Kidney (tissue), 14 donors: ENCODE data around the gene ERH. TPM values are rescaled to one million over a fixed set of nuclear protein-coding genes. Genes with fewer than 3 reads are reported as not detected.

ENCODE experiments used
- DNase-seq, 5 donors: peaks; one replicate each; pipeline ENCODE4 v3.0.0-alpha.2; 2013 to 2020
- FAIRE-seq: peaks from 2 replicates; lab custom pipeline; 2012; peaks lifted over from hg19 to GRCh38; lab: Jason Lieb, UNC
- H3K27ac ChIP-seq, 2 donors: one replicate each; pipeline ENCODE4 v1.7.0; 2013; ENCODE audit warnings: low read depth in 2 of 2, low read length in 2 of 2, inconsistent platforms in 1 of 2
- H3K27me3 ChIP-seq: one replicate; pipeline ENCODE4 v1.7.1; 2013; ENCODE audit warnings: low read length, inconsistent platforms; ENCODE audit not compliant: control insufficient read depth, insufficient read depth
- H3K36me3 ChIP-seq, 3 donors: one replicate each; pipeline versions ENCODE4 v1.7.0 to v1.7.1; 2013; ENCODE audit warnings: low read length in 3 of 3, control low read depth in 1 of 3, inconsistent platforms in 1 of 3; ENCODE audit not compliant: insufficient read depth in 3 of 3, control insufficient read depth in 2 of 3
- H3K4me1 ChIP-seq, 3 donors: one replicate each; pipeline versions ENCODE4 v1.7.0 to v1.7.1; 2013; ENCODE audit warnings: low read length in 3 of 3, inconsistent platforms in 1 of 3, low read depth in 1 of 3; ENCODE audit not compliant: control insufficient read depth in 2 of 3, insufficient read depth in 2 of 3
- H3K4me3 ChIP-seq, 3 donors: one replicate each; pipeline versions ENCODE4 v1.7.0 to v1.8.1; 2013; ENCODE audit warnings: low read length in 3 of 3, control low read depth in 1 of 3, inconsistent platforms in 1 of 3
- H3K9ac ChIP-seq, 3 donors: one replicate each; pipeline versions ENCODE4 v1.7.0 to v1.7.1; 2013; ENCODE audit warnings: low read length in 3 of 3, control low read depth in 1 of 3, inconsistent platforms in 1 of 3
- H3K9me3 ChIP-seq, 3 donors: one replicate each; pipeline versions ENCODE4 v1.7.0 to v1.7.1; 2013; ENCODE audit warnings: low read length in 3 of 3, control low read depth in 1 of 3, inconsistent platforms in 1 of 3; ENCODE audit not compliant: control insufficient read depth in 2 of 3, insufficient read depth in 1 of 3
- intact Hi-C: fragments of 100-400 bp; cut with DNase I; formaldehyde crosslinking; loops from one replicate; pipeline ENCODE4 v1.11.1; 2022
- polyA plus RNA-seq: library from polyadenylated mRNA; stranded (reverse); fragments of 350-450 nt; fragmentation: Illumina TruSeq; extraction: RNeasy Lipid Tissue Mini Kit (QIAGEN cat#74804); gene quantifications from one replicate; pipeline ENCODE4 v1.2.3, GENCODE V29; 2014; ENCODE audit warnings: low read depth, low replicate concordance; ENCODE audit not compliant: insufficient read depth
- total RNA-seq: library from RNA; stranded (reverse); fragmentation: NEBNext Ultra II Directional; extraction: Animal tissue kit (Norgen Biotek cat#: 25700); gene quantifications from one replicate; pipeline ENCODE4 v1.2.1, GENCODE V29; 2021
- TF ChIP-seq, protein P1 (sequence below): IDR thresholded peaks from 3 replicates; pipeline ENCODE4 v1.5.1; 2012; ENCODE audit warnings: mild to moderate bottlenecking, moderate library complexity, borderline replicate concordance; ENCODE audit not compliant: insufficient read depth; ENCODE audit errors: extremely low read depth
- donor health status: control.
- donor health status: control.
- donor health status: control.
- donor health status: control.
- donor health status: control.
- donor health status: DM: yes; HTN: yes; CAD: no.
- donor health status: Normal renal cell carcinoma (clear cell type).

Gene ERH
- total and polyA plus RNA-seq, 2 donors from 2014 or later: 168 to 193 TPM

DNA sequence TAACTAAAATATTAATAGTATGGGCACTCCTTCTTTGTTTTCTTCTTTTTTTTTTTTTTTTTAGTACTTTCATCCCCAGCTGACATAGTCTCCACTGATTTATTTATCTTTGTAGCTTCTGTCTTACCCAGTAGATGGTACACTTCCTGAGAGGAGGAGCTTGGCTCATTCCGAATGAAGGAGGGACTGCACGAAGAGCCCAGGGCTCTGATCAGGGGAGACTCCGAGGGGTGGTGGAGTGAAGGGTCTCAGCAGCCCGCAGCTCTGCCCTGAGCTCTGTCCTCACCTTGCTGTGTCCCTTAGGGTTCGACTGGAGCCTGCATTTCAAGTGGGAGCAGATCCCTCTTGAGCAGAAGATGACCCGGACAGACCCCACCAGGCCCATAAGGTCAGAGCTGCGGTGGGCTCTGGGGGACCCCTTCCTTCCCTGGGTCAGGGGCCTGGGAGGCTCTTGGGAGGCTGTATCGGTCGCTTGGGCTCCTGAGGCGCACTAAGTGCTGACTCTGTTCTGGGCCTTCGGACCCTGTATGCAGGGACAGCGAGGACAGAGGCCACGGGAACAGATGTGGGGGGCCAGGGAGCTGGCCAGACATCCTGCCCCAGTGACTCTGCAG, 65.2 kb downstream of the ERH start:
- peaks cover 0 to 2% (median 0%) of the 10 kb centered on the region in 3 donors for H3K4me1 ChIP-seq
- intact Hi-C loops: no loop called here
- H3K9ac ChIP-seq: no peak overlapping the region
- FAIRE-seq: no peak
- H3K4me3 ChIP-seq: no peak overlapping the region
- no peaks in the 10 kb centered on the region for H3K36me3 ChIP-seq
- no peaks in the 10 kb centered on the region for H3K9me3 ChIP-seq
- TF ChIP-seq, protein P1, sequence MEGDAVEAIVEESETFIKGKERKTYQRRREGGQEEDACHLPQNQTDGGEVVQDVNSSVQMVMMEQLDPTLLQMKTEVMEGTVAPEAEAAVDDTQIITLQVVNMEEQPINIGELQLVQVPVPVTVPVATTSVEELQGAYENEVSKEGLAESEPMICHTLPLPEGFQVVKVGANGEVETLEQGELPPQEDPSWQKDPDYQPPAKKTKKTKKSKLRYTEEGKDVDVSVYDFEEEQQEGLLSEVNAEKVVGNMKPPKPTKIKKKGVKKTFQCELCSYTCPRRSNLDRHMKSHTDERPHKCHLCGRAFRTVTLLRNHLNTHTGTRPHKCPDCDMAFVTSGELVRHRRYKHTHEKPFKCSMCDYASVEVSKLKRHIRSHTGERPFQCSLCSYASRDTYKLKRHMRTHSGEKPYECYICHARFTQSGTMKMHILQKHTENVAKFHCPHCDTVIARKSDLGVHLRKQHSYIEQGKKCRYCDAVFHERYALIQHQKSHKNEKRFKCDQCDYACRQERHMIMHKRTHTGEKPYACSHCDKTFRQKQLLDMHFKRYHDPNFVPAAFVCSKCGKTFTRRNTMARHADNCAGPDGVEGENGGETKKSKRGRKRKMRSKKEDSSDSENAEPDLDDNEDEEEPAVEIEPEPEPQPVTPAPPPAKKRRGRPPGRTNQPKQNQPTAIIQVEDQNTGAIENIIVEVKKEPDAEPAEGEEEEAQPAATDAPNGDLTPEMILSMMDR: no peak
- H3K27ac ChIP-seq: no peak overlapping the region
- H3K27me3 ChIP-seq: no peaks in the 10 kb centered on the region
- no peak for DNase-seq

GRCh38 chr14:69331206-69331605, 66.9 kb downstream of the ERH start:
- Histone ChIP-seq H3K36me3 (no peaks in the 10 kb centered on the region), H3K27me3 (no peaks in the 10 kb centered on the region), H3K9me3 (no peaks in the 10 kb centered on the region), H3K4me3 (no peak overlapping the region), H3K9ac (no peak overlapping the region), H3K4me1 (peaks cover 0 to 2% (median 0%) of the 10 kb centered on the region in 3 donors), H3K27ac (no peak overlapping the region)
- TF ChIP-seq, protein P1: no peak
- DNase-seq (no peak), FAIRE-seq (no peak)
- intact Hi-C loops: no loop called here

Other genes starting within 250 kb of the ERH start
- 51.0 TPM for gene DCAF5, start 245.2 kb downstream of the ERH start, total RNA-seq
- gene DCAF5, start 245.2 kb downstream of the ERH start, polyA plus RNA-seq: 17.3 TPM
- gene EXD2, start 206.8 kb downstream of the ERH start, total RNA-seq: 24.5 TPM
- 13.7 TPM for gene EXD2, start 206.8 kb downstream of the ERH start, polyA plus RNA-seq
- 13.1 TPM for gene GALNT16, start 138.1 kb downstream of the ERH start, total RNA-seq
- gene GALNT16, start 138.1 kb downstream of the ERH start, polyA plus RNA-seq: 15.2 TPM
- gene SLC39A9, start 393 bp upstream of the ERH start, total RNA-seq: 77.7 TPM
- gene SLC39A9, start 393 bp upstream of the ERH start, polyA plus RNA-seq: 45.9 TPM
- 0.25 TPM for gene PLEKHD1, start 86.4 kb upstream of the ERH start, total RNA-seq
- 3.4 TPM for gene PLEKHD1, start 86.4 kb upstream of the ERH start, polyA plus RNA-seq
- gene CCDC177, start 176.6 kb upstream of the ERH start, total RNA-seq: not detected
- gene CCDC177, start 176.6 kb upstream of the ERH start, polyA plus RNA-seq: not detected
- gene SUSD6, start 213.3 kb upstream of the ERH start, total RNA-seq: 84.2 TPM
- 14.3 TPM for gene SUSD6, start 213.3 kb upstream of the ERH start, polyA plus RNA-seq